NCI-H2196 treated with DMSO at 0.1 percent for 48 hours (cell line): ENCODE measurements around the gene SKOR1.

Source experiments
- DNase-seq: peaks from one replicate; lab custom pipeline; 2025; ENCODE audit not compliant: unreplicated experiment; lab: John Stamatoyannopoulos, UW

The SKOR1 gene

GRCh38 chr15:67850336-67850735, 25.0 kb downstream of the SKOR1 start:
- DNase-seq: no peak

- DNase-seq: no peak
These were observed 25.8 kb downstream of the SKOR1 start for GRCh38 chr15:67850994-67851571.

- no peak for DNase-seq
These were observed 27.1 kb downstream of the SKOR1 start for GRCh38 chr15:67852418-67852817.

- DNase-seq: no peak
These were observed 28.1 kb downstream of the SKOR1 start for GRCh38 chr15:67853454-67853853.

GRCh38 chr15:67854358-67854757, 29.0 kb downstream of the SKOR1 start:
- no peak for DNase-seq

- DNase-seq: no peak
These were observed 30.5 kb downstream of the SKOR1 start for GRCh38 chr15:67855842-67856241.

- DNase-seq: no peak
These were observed 31.9 kb downstream of the SKOR1 start for GRCh38 chr15:67857220-67857619.

- no peak for DNase-seq
These were observed 34.1 kb downstream of the SKOR1 start for GRCh38 chr15:67859331-67859946.

- DNase-seq: no peak
These were observed 36.7 kb downstream of the SKOR1 start for GRCh38 chr15:67861983-67862382.

GRCh38 chr15:67862750-67863441, 37.6 kb downstream of the SKOR1 start:
- no peak for DNase-seq

- peak; percentile 10 for DNase-seq
These were observed 38.2 kb downstream of the SKOR1 start for GRCh38 chr15:67863442-67863987.

GRCh38 chr15:67865331-67865730, 40.0 kb downstream of the SKOR1 start:
- DNase-seq: no peak

GRCh38 chr15:67865766-67866165, 40.5 kb downstream of the SKOR1 start:
- DNase-seq: no peak

GRCh38 chr15:67869701-67870100, 44.4 kb downstream of the SKOR1 start:
- no peak for DNase-seq

- no peak for DNase-seq
These were observed 45.6 kb downstream of the SKOR1 start for GRCh38 chr15:67870868-67871408.

- no peak for DNase-seq
These were observed 48.5 kb downstream of the SKOR1 start for GRCh38 chr15:67873777-67874176.

- no peak for DNase-seq
These were observed 53.5 kb downstream of the SKOR1 start for GRCh38 chr15:67878712-67879206.

- DNase-seq: no peak
These were observed 54.3 kb downstream of the SKOR1 start for GRCh38 chr15:67879440-67880129.

GRCh38 chr15:67880651-67881182, 55.4 kb downstream of the SKOR1 start:
- no peak for DNase-seq

GRCh38 chr15:67882487-67883233, 57.4 kb downstream of the SKOR1 start:
- DNase-seq: no peak
